ENCODE measurements around the gene RAMP1. TPM values are rescaled to one million over a fixed set of nuclear protein-coding genes. Genes with fewer than 3 reads are reported as not detected.

Gene RAMP1
- total RNA-seq, 1 donor from 2014 or later, result 2.1 TPM

- Mint-ChIP-seq H3K27ac (no peak overlapping the region), H3K4me1 (peaks cover 4% of the 10 kb centered on the region), H3K36me3 (no peaks in the 10 kb centered on the region), H3K4me3 (no peak overlapping the region), H3K27me3 (ENCODE audit: low read depth) (no peaks in the 10 kb centered on the region), H3K9me3 (no peaks in the 10 kb centered on the region)
- TF ChIP-seq CTCF (IDR thresholded peaks at IDR 0.05; ENCODE audit: unreplicated experiment), result no peak
- DNase-seq (ENCODE audit: low spot score in 2 of 2, unreplicated experiment in 2 of 2), result no peak
Observed at GRCh38 chr2:237900891-237901831, 41.7 kb downstream of the RAMP1 start.

DNA sequence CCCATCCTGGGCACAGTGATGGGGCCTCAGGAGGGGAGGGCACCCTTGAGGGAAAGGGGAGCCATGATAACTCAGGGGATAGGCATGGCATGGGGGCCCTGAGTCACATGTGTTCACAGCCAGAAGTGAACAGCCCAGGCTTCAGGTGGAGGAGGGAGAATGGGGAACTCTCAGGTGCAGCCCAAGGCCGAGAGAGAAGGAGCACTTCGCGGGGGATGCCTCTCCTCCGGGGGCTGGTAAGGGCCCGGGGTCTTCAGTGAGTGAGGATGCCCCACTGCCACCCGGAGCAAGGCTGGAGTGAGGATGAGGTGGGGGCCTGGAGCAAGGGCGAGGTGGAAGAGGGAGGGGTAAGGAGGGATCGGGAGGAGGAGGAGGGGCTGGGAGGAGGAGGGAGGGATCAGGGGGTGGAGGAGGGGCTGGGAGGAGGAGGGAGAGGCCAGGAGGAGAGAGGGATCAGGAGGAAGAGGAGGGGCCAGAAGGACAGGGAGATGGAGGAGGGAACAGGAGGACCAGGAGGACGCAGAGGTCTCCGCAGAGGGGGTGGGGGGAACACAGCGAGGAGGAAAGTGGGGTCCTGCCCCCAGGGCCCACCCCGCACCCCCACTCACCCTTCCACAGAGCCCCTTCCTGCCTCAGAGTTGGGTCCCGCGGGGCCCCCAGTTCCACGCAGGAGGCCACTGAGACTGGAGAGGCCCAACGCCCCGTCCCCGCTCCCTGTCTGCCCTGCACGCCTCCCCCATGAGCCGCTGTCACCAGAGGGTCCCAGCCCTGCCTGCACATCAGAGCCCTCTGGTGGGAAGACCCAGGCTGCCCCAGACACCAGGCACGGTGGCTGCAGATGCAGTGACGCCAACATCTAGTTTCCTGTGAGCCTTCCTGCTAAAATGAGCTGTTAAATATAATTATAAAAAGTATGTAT, 42.8 kb downstream of the RAMP1 start:
- H3K4me3 Mint-ChIP-seq, result no peak overlapping the region
- peaks cover 4% of the 10 kb centered on the region for H3K9me3 Mint-ChIP-seq
- peaks cover 3% of the 10 kb centered on the region for H3K36me3 Mint-ChIP-seq
- H3K27me3 Mint-ChIP-seq (ENCODE audit: low read depth), result no peaks in the 10 kb centered on the region
- peaks cover 2% of the 10 kb centered on the region for H3K4me1 Mint-ChIP-seq
- H3K27ac Mint-ChIP-seq, result no peak overlapping the region
- TF ChIP-seq CTCF (IDR thresholded peaks at IDR 0.05; ENCODE audit: unreplicated experiment), result no peak
- no peak for DNase-seq (ENCODE audit: low spot score in 2 of 2, unreplicated experiment in 2 of 2)

- no peak overlapping the region for H3K27ac Mint-ChIP-seq
- no peaks in the 10 kb centered on the region for H3K4me1 Mint-ChIP-seq
- peaks cover 12% of the 10 kb centered on the region for H3K9me3 Mint-ChIP-seq
- no peaks in the 10 kb centered on the region for H3K27me3 Mint-ChIP-seq (ENCODE audit: low read depth)
- no peak for DNase-seq (ENCODE audit: low spot score in 2 of 2, unreplicated experiment in 2 of 2)
- TF ChIP-seq CTCF (IDR thresholded peaks at IDR 0.05; ENCODE audit: unreplicated experiment), result no peak
- H3K4me3 Mint-ChIP-seq, result no peak overlapping the region
- peaks cover 7% of the 10 kb centered on the region for H3K36me3 Mint-ChIP-seq
Observed at GRCh38 chr2:237904831-237905599, 45.6 kb downstream of the RAMP1 start.

DNA sequence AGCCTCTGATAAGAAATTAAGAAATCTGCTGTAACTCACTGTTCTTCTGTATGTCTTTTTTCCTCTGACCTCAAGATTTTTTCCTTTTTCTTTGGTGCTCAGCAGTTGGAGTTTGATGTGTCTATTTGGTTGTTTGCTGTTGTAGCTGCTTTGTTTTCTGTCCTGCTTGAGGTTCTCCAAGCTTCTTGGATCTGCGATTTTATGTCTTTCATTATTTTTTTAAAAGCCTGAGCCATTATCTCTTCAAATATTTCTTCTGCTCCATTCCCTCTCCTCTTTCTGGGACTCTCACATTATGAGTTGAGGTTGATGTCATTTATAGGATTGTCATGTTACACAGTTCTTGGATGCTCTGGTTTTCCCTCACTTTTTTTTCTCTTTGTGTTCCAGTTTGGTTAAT, 47.7 kb downstream of the RAMP1 start:
- peaks cover 7% of the 10 kb centered on the region for H3K36me3 Mint-ChIP-seq
- DNase-seq (ENCODE audit: low spot score in 2 of 2, unreplicated experiment in 2 of 2), result no peak
- no peaks in the 10 kb centered on the region for H3K4me1 Mint-ChIP-seq
- TF ChIP-seq CTCF (IDR thresholded peaks at IDR 0.05; ENCODE audit: unreplicated experiment), result no peak
- no peak overlapping the region for H3K27ac Mint-ChIP-seq
- no peak overlapping the region for H3K4me3 Mint-ChIP-seq
- peaks cover 12% of the 10 kb centered on the region for H3K9me3 Mint-ChIP-seq
- H3K27me3 Mint-ChIP-seq (ENCODE audit: low read depth), result no peaks in the 10 kb centered on the region

- TF ChIP-seq CTCF (IDR thresholded peaks at IDR 0.05; ENCODE audit: unreplicated experiment), result no peak
- Mint-ChIP-seq H3K4me3 (no peak overlapping the region), H3K27me3 (ENCODE audit: low read depth) (no peaks in the 10 kb centered on the region), H3K4me1 (no peaks in the 10 kb centered on the region), H3K36me3 (peaks cover 7% of the 10 kb centered on the region), H3K27ac (no peak overlapping the region), H3K9me3 (peaks cover 12% of the 10 kb centered on the region)
- no peak for DNase-seq (ENCODE audit: low spot score in 2 of 2, unreplicated experiment in 2 of 2)
Observed at GRCh38 chr2:237909075-237909695, 49.8 kb downstream of the RAMP1 start.
